Stimulated activated CD8-positive, alpha-beta memory T cell treated with anti-CD3 and anti-CD28 coated beads, Interleukin-15, amount 100 ng/mL, for 4 hours (primary cell): ENCODE measurements around the gene TNFRSF25.
"Not testable (repeated sequence)": the region's sequence is repeated elsewhere in the genome, so short reads cannot be mapped to it uniquely, and the experiment has no call there.

ENCODE experiments used
- DNase-seq, 2 donors: peaks; one replicate each; pipeline ENCODE4 v3.0.0-alpha.2; 2020; ENCODE audit warnings: low read depth in 2 of 2

TNFRSF25 gene

DNA sequence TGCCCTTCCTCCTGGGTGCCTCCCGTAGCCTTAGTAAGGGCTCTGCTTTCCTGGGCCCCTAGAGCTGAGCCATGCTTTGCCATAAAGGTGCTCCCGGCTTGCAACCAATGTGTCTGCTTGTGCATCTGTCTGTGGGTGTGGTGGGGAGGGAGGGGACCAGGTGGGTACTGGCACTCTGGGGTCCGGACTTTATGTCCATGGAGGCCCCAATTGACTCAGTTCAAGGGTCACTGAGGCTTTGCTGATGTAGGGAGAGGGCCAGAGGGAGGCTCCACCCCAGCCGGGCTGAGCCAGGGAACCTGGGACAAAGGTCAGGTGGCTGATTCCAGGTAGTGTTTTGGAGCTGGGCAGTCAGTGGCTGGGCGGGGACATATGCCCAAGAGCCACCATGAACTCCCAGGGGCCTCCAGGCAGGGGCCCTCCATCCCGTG is 15.0 kb downstream of the TNFRSF25 start:
- DNase-seq: no peak

DNA sequence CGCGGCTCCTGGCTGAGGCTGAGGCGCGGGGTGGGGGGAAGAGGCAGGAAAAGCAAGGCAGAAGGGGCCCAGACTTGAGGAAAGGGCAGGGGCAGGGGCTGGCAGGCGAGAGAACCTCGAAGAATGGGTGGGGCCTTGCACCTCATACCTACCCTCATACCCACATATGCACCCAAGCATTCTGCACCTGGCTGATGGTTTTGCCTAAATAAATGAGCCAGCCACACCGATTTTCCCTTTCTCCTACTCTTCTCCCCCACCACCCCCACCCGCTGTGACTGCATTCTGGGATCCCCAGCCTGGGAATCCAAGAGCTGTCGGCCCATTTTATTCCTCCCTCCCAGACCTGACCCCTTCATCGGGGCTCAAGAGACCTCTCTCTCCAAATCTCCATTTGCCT is 15.5 kb downstream of the TNFRSF25 start:
- DNase-seq: not testable (repeated sequence)

DNA sequence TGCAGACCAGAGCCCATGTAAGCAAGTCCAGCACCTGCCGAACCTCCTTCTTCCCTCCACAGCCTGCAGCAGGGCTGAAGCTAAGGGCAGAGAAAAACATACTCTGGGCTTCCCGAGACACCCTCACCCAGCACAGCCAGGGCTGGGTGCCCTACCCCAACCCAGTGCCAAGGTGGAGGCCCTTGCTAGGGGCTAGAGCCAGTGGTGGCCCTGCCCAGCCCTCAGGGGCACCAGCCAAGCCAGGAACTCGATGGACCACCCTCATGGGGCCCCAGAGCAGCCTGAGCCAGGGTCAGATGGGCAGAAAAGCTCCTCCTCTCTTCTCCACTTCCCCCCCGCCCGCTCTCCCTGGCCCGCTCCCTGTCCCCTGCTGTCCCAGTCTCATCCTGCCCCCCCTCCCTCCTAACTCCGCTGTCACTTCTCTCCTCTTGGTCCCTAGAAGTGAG is 15.9 kb downstream of the TNFRSF25 start:
- DNase-seq: no peak

DNA sequence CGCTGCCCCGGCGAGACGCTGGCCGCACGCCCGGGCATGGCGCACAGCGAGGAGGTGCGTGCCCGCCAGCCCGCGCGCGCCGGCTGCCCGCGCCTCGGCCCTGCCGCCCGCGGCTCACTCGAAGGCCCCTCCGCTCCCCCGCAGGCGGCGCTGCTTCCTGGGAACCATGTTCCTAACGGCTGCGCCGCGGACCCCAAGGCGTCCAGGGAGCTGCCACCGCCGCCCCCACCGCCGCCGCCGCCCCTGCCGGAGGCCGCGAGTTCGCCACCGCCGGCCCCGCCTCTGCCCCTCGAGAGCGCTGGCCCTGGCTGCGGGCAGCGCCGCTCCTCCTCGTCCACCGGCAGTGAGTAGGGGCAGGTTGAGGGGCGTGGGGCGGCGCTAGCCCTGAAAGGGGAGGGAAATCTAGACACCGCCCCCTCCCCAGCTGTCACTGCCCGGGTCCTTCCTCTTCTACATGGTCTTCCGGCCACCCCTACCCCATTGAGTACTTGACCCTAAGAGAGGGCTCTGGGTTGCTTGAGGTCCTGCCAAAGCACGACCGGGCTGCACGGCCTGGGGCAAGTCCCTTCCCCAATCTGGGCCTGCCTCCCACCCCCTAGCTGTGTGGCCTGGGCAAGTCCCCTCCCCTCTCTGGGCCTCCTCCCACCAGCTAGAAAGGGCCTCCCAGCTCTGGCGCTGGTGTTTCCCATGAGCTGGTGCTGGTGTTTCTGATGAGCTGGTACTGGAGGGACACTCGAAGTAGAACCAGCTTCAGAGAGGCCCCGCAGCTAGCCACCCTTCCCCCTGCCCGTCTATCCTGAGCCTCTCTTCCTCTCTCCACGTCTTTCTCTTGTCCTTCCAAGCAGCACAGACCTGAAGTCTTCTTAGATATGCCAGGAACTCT is 17.0 kb downstream of the TNFRSF25 start:
- no peak for DNase-seq

DNA sequence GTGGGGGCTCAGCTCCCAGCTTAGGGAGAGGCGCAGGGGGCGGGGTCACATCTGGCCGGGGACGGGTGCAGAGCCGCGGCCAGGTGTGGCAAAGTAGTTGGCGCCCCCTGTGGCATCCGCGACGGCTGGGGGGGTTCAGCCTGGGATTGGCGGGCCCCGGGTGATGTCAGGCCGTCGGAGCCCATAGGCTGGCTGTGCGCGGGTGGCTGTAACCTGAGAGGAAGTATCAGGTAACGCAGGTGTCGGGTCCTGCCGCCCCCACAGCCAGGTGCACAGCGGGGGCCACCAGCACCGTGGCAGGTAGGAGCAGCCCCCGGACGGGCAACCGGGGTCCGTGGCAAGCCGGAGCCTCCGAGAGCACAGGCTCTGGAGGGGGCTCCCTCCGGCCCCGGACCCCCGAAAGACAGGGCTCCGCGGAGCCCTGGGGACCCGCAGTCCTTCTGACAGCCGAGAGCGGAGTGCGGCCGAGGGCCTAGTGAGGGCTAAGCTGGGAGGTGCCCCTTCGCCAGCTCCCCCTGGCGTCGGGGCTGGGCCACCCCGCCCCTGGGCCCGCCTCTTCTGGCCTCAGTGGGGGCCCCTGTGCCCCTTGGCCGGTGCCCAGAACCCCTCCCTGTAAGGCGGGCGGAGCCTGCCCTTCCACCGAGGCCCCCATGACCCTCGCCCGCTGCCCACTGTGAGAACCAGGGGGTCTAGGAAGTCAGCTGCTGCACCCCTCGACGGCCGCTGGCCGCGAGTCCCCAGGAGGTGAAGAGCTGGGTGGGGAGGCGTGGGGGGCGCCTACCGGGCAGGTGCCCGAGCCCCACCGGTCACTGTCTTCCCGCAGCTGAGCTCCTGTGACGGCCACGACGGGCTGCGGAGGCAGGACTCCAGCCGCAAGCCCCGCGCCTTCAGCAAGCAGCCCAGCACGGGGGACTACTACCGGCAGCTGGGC is 17.9 kb downstream of the TNFRSF25 start:
- DNase-seq: peak in 1 of 2 donors; percentile 29

DNA sequence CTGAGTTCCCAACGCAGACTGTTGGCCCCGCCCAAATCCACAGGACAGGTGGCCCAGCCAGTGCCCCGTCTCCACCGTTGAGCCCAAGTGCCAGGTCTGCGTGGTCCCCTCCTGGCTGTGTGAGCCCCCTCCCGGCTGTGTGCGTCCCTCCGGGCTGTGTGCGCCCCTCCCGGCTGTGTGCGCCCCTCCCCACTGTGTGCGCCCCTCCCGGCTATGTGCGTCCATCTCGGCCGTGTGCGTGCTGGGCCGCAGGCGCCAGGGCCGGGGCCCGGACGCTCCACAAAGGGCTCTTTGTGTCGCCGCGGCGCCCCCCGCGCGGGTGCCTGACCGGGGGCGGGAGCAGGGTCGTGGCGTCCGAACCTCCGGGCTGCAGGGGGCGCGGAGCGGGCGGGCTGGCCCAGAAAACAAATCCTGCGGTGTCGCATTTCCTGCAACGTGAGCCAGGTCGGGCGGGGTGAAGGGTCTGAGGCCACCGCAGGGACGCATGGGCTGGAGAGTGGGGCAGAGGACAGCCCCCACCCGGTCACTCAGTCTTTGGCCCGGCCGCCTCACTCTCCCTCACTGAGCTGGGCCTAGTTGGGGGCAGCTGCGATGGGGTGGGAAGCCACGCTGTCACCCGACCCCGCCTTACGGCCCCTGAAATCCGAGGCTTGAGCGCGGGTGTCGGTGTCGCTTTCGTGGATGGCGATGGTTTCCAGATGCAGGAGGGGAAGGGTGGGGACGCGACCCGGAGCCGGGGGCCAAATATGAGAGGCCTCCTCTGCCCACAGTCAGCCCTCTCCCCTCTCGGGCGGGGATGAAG is 18.8 kb downstream of the TNFRSF25 start:
- no peak for DNase-seq

DNA sequence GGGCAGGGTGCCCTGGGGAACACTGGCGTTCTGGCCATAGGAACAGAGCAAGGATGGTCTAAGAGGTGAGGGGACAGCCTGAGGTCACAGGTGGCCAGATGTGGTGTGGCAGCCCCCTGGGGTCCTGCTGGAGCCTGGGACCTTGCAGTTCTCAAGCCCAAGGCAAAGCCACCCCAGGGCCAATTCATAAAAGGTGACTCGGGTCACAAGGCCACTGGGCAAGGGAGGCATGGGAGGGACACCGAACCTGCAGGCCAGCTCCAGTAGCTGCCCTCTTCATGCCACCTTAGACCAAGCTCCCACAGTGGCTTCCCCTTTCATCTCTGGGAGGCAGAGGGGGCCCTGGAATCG is 19.3 kb downstream of the TNFRSF25 start:
- DNase-seq: no peak

DNA sequence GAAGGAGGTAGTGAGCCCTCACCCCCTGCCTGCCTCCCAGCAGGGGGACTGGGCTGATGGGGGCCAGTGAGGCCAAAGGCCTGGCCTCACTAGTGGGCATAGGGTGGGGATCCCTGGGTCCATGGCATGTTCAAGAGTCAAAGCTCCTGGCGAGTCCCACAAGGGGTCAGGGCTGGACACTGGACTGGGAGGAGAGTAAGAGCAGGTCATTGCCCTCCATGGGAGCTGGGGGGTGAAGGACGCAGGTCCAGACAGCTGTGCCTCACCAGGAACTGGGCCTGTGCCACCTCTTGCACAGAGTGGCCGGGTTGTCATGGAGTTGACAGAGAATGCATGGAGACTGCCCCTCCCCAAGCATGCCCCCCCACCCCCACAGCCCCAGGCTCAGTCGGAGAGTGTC is 20.0 kb downstream of the TNFRSF25 start:
- not testable (repeated sequence) for DNase-seq

DNA sequence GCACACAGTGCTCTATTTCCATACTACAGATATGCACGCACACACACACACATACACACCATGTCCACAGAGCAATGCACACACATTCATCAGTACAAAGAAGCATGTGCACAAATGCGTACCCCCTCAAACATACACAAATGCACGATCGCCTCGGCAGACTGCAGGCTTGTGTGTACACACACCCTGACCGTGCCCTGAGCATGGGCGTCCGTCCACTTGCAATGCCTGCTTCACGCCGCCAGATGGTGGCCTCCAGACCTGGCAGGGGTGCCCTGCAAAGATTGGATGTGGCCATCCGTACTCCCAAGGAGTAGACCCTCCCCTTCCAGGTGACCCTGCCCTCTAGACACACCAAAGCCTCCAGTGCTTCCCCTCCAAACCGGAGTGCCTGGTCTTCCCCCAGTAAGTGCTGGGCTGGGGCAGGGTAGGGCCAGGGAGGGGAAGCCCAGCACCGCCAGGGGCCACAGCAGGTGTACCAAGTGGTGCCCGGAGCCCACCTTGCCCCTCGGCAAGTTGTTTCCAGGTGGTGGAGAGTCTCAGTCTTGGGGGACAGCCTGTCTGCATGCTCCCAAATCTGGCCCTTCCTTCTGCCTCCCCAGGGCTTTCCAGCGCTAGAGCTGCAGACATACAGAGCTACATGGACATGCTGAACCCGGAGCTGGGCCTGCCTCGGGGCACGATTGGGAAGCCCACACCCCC is 20.8 kb downstream of the TNFRSF25 start:
- no peak for DNase-seq

DNA sequence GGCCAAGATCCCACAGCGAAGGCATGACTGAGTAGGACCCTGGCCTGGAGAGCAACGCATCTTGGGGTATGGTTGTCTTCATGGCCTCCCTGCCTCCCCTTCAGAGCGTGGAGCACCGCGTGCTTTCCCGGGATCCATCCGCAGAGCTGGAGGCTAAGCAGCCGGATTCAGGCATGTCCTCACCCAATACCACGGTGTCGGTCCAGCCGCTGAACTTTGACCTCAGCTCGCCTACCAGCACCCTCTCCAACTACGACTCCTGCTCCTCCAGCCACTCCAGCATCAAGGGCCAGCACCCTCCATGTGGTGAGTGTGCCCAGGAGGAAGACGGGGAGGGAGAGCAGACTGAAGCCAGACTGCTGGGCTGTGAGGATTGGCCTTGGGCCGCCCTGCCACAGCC is 21.6 kb downstream of the TNFRSF25 start:
- no peak for DNase-seq

DNA sequence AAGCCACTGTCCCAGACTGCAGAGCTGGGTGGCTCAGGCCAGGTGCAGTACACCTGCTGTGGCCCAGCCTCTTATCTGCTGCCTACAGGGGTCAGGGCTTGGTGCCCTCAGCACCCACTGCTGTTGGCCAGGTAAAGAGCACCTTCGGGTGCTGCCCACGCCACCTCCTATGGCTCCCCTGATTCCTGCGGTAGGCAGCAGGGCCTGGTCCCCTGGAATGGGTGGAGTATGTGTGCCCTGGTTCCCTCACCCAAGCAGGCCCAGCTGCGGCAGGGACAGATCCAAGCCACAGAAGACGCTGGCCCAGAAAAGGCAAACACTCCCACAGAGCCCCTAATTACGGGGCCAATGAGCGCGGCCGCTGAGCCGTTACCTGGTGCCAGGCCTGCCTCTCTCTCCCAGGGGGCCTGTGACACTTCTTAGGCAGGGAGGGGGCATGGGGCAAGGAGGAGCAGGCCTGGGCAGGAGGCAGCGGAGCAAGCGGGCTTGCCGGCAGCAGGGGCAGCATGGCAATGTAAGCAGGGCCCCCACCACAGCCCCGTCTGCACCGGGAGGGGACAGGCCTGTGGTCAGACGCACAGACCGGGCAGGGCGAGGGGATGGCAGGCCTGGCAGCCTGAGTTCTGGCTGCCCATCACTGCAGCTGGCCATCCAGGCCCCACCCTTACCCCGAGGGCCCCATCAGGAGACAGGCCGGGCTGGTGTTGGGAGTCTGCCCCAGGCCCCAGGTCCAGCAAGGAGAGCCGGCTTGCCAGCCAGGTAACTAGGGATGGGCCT is 22.4 kb downstream of the TNFRSF25 start:
- no peak for DNase-seq

DNA sequence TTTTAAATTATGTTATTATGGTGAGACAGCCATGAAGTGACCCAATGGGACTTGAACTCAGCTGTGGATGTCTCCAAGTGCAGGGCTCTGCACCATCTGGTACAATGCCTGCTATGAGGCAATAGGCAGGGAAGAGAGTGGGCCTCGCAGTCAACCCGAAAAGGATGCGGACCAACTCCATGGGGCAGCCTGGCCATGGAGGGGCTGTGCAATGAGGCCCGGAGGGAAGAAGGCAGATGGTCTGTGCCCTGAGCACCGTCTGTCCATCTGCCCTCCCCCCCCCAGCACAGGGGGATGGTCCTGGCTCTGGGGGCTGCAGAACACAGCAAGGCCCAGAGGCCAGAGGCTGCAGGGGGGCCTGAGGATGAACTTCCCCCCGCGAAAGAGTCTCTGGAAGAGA is 24.4 kb downstream of the TNFRSF25 start:
- no peak for DNase-seq

DNA sequence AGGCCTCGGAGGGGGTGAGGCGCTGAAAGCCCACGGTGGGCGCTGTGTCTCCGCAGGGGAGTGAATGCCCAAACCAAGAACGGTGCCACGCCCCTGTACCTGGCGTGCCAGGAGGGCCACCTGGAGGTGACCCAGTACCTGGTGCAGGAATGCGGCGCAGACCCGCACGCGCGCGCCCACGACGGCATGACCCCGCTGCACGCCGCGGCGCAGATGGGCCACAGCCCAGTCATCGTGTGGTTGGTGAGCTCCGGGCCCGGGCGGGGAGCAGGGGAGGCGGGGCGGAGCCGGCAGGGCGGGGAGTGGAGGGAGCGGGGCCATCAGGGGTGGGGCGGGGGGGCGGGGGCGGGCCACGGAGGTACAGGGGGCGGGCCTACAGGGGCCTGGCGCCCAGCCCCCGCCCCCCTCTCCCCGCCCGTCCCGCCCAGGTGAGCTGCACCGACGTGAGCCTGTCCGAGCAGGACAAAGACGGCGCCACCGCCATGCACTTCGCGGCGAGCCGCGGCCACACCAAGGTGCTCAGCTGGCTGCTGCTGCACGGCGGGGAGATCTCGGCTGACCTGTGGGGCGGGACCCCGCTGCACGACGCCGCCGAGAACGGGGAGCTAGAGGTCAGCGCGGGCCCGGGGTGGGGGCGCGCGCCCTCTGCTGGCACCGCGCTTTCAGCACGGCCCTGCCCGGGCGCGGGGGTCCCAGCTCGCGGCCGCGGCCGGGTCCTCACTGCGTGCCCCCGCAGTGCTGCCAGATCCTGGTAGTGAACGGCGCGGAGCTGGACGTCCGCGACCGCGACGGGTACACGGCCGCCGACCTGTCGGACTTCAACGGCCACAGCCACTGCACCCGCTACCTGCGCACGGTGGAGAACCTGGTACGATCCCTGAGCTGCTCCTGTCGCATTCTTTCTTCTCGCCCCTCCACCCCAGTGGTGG is 25.5 kb downstream of the TNFRSF25 start:
- peak; percentile 46 to 48 for DNase-seq

DNA sequence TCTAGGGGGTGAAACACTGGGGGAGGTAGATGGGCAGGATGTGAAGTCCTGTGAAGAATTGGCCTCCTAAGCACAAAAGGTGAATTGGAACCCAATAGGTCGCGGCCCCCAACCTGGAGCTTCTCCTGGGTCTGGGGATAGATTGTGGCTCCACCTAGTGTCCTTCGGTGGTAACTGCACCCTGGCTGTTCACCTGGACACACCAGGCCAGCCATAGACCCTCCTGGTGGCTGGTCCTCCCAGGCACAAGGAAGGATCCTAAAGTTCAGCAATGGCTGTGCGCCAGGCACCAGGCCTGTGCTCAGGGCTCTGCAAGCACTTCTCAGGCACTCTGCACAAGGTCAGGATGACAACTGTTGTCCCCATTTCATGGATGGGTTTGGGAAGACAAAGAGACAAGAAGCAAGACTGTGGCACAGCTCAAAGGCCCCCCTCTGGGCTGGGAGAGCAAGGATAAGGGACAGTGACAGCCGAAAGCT is 27.9 kb downstream of the TNFRSF25 start:
- DNase-seq: peak in 1 of 2 donors; percentile 46

DNA sequence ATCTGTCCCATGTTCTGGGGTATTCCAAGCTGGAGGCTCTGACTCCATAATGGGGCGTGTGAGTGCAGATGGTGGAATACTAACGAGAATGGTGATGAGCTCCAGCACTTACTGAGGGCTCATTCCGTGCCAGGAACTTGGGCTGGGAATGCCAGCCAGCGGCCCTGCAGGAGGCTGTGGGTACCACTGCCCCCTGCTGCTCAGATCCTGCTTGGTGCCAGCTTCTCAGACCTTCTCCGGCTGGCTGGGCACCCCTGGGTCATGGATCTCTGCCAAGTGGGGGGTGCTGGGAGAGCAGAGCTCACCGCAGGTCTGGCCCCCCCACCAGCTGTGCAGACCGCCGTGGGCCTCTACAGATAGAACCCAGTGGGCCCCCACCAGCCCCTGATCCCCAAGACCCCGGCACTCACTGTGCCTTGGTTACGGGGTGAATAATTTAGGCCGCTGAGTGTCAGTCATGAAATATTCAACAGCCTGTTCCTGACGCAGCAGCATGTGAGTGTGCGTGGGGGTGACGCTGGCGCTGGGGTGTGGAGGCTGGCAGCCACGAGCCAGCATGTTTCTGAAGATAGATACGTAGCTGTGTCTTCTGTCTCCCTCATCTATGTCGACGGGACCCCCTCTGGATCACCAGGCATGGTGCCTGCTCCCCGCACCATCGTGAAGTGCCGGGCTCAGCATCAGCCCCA is 28.8 kb downstream of the TNFRSF25 start:
- not testable (repeated sequence) for DNase-seq

DNA sequence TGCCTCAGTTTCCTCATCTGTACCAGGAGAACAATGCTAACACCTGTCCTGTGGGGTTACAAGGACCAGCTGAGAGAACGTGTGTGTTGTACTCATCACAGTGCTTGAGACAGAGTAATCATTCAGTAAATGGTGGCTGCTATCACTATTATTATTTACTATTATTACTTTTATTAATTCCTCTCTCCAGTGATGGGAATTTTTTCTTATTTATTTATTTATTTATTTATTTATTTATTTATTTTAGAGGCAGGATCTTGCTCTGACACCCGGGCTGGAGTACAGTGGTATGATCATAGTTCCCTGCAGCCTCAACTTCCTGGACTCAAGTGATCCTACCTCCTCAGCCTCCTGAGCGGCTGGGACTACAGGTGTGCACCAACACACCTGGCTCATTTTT is 29.7 kb downstream of the TNFRSF25 start:
- not testable (repeated sequence) for DNase-seq

DNA sequence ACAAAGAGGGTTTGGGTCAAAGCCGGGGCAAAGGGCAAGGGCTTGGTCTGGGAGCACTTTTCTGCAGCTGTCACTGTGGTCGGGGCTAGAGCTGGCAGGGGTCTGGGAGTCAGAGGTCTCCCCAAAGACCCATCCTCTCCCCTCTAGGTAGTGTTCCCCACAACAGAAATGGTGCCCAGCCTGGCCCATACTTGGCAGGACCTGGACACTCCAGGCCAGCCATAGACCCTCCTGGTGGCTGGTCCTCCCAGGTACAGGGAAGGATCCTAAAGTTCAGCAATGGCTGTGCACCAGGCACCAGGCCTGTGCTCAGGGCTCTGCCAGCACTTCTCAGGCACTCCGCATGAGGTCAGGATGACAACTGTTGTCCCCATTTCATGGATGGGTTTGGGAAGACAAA is 30.4 kb downstream of the TNFRSF25 start:
- no peak for DNase-seq

DNA sequence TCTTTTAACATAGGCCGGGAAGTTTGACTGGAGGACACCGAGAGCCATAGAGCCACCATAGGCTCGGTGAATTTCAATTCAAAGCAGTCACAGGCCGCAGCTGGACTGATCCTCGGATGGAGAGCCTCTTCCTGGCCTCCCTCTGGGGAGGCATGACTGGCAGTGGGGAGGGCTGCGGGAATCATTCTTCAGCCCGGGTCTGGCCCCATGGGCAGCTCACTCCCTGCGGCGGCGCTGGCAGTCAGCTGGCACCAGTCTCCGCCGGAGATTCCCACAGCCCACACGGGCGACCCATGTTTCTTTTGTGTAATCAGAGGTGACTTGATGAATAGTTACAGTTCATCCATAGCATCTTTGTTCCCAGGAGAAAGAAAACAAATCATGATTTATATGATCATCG is 30.8 kb downstream of the TNFRSF25 start:
- no peak for DNase-seq
